ENCODE results near the gene ACTR1B. TPM values are rescaled to one million over a fixed set of nuclear protein-coding genes. Genes with fewer than 3 reads are reported as not detected.

The ACTR1B gene
- total RNA-seq, 1 experiment from 2014 or later = 28.3 TPM

Other genes with a start within 250 kb of the ACTR1B start
- gene ANKRD36B, start 74.2 kb downstream of the ACTR1B start, total RNA-seq (2014; rRNA removed; shearing (Covaris generic)) = 5.5 and 8.5 TPM in 2 replicates
- 233 and 275 TPM in 2 replicates for gene COX5B, start 18.0 kb downstream of the ACTR1B start, total RNA-seq (2014; rRNA removed; shearing (Covaris generic))
- gene C2orf92, start 5.7 kb upstream of the ACTR1B start, total RNA-seq (2014; rRNA removed; shearing (Covaris generic)) = 0.24 TPM in 1 of 2 replicates, not detected in the other
- not detected in 2 replicates for gene ZAP70, start 49.5 kb upstream of the ACTR1B start, total RNA-seq (2014; rRNA removed; shearing (Covaris generic))